GM18867 (cell line): ENCODE data around the gene ZNF691.
"Not testable (repeated sequence)": the region's sequence is repeated elsewhere in the genome, so short reads cannot be mapped to it uniquely, and the experiment has no call there.

Source experiments
- ATAC-seq: cut with Tn5 transposase; IDR thresholded peaks from one replicate; pipeline ENCODE4 v1.9.1; 2021; ENCODE audit warnings: mild to moderate bottlenecking, moderate library complexity; ENCODE audit not compliant: unreplicated experiment

ZNF691 gene

GRCh38 chr1:42853116-42853884 lies 6.9 kb downstream of the ZNF691 start:
- no peak for ATAC-seq

- ATAC-seq, result not testable (repeated sequence)
Observed at GRCh38 chr1:42856554-42856953, 10.1 kb downstream of the ZNF691 start.

- not testable (repeated sequence) for ATAC-seq
Observed at GRCh38 chr1:42859366-42859765, 13.0 kb downstream of the ZNF691 start.

GRCh38 chr1:42860339-42861013 lies 14.1 kb downstream of the ZNF691 start:
- no peak for ATAC-seq

GRCh38 chr1:42861014-42861399 lies 14.6 kb downstream of the ZNF691 start:
- no peak for ATAC-seq

- ATAC-seq, result no peak
Observed at GRCh38 chr1:42866549-42866948, 20.1 kb downstream of the ZNF691 start.

- not testable (repeated sequence) for ATAC-seq
Observed at GRCh38 chr1:42868466-42868865, 22.1 kb downstream of the ZNF691 start.

GRCh38 chr1:42869254-42869653 lies 22.8 kb downstream of the ZNF691 start:
- not testable (repeated sequence) for ATAC-seq

- not testable (repeated sequence) for ATAC-seq
Observed at GRCh38 chr1:42869751-42870150, 23.3 kb downstream of the ZNF691 start.

GRCh38 chr1:42873108-42873507 lies 26.7 kb downstream of the ZNF691 start:
- ATAC-seq, result not testable (repeated sequence)

GRCh38 chr1:42873670-42874069 lies 27.3 kb downstream of the ZNF691 start:
- no peak for ATAC-seq

GRCh38 chr1:42876009-42876408 lies 29.6 kb downstream of the ZNF691 start:
- ATAC-seq, result no peak

- ATAC-seq, result no peak
Observed at GRCh38 chr1:42877380-42877779, 31.0 kb downstream of the ZNF691 start.

- no peak for ATAC-seq
Observed at GRCh38 chr1:42880384-42880783, 34.0 kb downstream of the ZNF691 start.

GRCh38 chr1:42886046-42886739 lies 39.8 kb downstream of the ZNF691 start:
- no peak for ATAC-seq

- no peak for ATAC-seq
Observed at GRCh38 chr1:42886800-42887199, 40.4 kb downstream of the ZNF691 start.

- no peak for ATAC-seq
Observed at GRCh38 chr1:42887366-42887765, 41.0 kb downstream of the ZNF691 start.

- no peak for ATAC-seq
Observed at GRCh38 chr1:42888013-42888633, 41.7 kb downstream of the ZNF691 start.

GRCh38 chr1:42889264-42889663 lies 42.9 kb downstream of the ZNF691 start:
- no peak for ATAC-seq

- no peak for ATAC-seq
Observed at GRCh38 chr1:42891465-42892138, 45.2 kb downstream of the ZNF691 start.

GRCh38 chr1:42899960-42900359 lies 53.5 kb downstream of the ZNF691 start:
- ATAC-seq, result not testable (repeated sequence)
